Trophoblast cell (in vitro differentiated cells and primary cell): ENCODE measurements around the gene PRR27.
A peak's percentile ranks its signal among the peaks of the same experiment; 100 is the strongest.

Experiments used
- DNase-seq, 2 donors: peaks; one replicate each; pipeline ENCODE4 v3.0.0-alpha.2; 2016
- H2AFZ ChIP-seq: 2 replicates; pipeline ENCODE4 v1.6.1; 2013; ENCODE audit warnings: low read length, moderate library complexity, mild to moderate bottlenecking; ENCODE audit not compliant: insufficient read depth, poor library complexity
- H2AK5ac ChIP-seq: 2 replicates; pipeline ENCODE4 v1.6.1; 2013; ENCODE audit warnings: mild to moderate bottlenecking, low read length
- H2BK120ac ChIP-seq: 2 replicates; pipeline ENCODE4 v1.6.1; 2013; ENCODE audit warnings: low read length, mild to moderate bottlenecking, moderate library complexity; ENCODE audit not compliant: insufficient read depth, poor library complexity
- H2BK12ac ChIP-seq: 2 replicates; pipeline ENCODE4 v1.6.1; 2013; ENCODE audit warnings: mild to moderate bottlenecking, low read length, moderate library complexity
- H2BK5ac ChIP-seq: 2 replicates; pipeline ENCODE4 v1.6.1; 2013; ENCODE audit warnings: low read length, low read depth, moderate library complexity, mild to moderate bottlenecking; ENCODE audit not compliant: poor library complexity
- H3K14ac ChIP-seq: 2 replicates; pipeline ENCODE4 v1.6.1; 2013; ENCODE audit warnings: mild to moderate bottlenecking, low read length
- H3K18ac ChIP-seq: 2 replicates; pipeline ENCODE4 v1.6.1; 2013; ENCODE audit warnings: mild to moderate bottlenecking, low read length
- H3K23ac ChIP-seq: 2 replicates; pipeline ENCODE4 v1.6.1; 2013; ENCODE audit warnings: low read length
- H3K27ac ChIP-seq: 2 replicates; pipeline ENCODE4 v1.5.1; 2013; ENCODE audit warnings: low read depth, mild to moderate bottlenecking, inconsistent platforms, low read length, moderate library complexity
- H3K27me3 ChIP-seq: 2 replicates; pipeline ENCODE4 v1.6.1; 2013; ENCODE audit warnings: inconsistent platforms, mild to moderate bottlenecking, low read length, moderate library complexity; ENCODE audit not compliant: insufficient read depth
- H3K36me3 ChIP-seq, 2 experiments: 1 replicate in 1 of 2; 2 replicates in 1 of 2; pipeline ENCODE4 v1.6.1; 2013; ENCODE audit warnings: low read length in 2 of 2, mild to moderate bottlenecking in 2 of 2, moderate library complexity in 1 of 2; ENCODE audit not compliant: insufficient read depth in 2 of 2, control insufficient read depth in 1 of 2
- H3K4ac ChIP-seq: 2 replicates; pipeline ENCODE4 v1.6.1; 2013; ENCODE audit warnings: low read depth, mild to moderate bottlenecking, low read length, moderate library complexity
- H3K4me1 ChIP-seq, 2 experiments: 1 replicate in 1 of 2; 2 replicates in 1 of 2; pipeline ENCODE4 v1.6.1; 2013; ENCODE audit warnings: low read length in 2 of 2, mild to moderate bottlenecking in 2 of 2, moderate library complexity in 1 of 2; ENCODE audit not compliant: insufficient read depth in 2 of 2, control insufficient read depth in 1 of 2
- H3K4me2 ChIP-seq: 2 replicates; pipeline ENCODE4 v1.6.1; 2013; ENCODE audit warnings: inconsistent platforms, mild to moderate bottlenecking, low read length, moderate library complexity
- H3K4me3 ChIP-seq: 2 replicates; pipeline ENCODE4 v1.5.1; 2013; ENCODE audit warnings: mild to moderate bottlenecking, low read depth, low read length, inconsistent platforms
- H3K79me1 ChIP-seq: one replicate; pipeline ENCODE4 v1.6.1; 2013; ENCODE audit warnings: low read length
- H3K79me2 ChIP-seq: 2 replicates; pipeline ENCODE4 v1.6.1; 2013; ENCODE audit warnings: low read length, mild to moderate bottlenecking; ENCODE audit not compliant: control insufficient read depth, insufficient read depth, poor library complexity
- H3K9ac ChIP-seq: 2 replicates; pipeline ENCODE4 v1.6.1; 2013; ENCODE audit warnings: mild to moderate bottlenecking, low read length
- H3K9me3 ChIP-seq: 2 replicates; pipeline ENCODE4 v1.6.1; 2013; ENCODE audit warnings: low read depth, mild to moderate bottlenecking, control low read depth, inconsistent platforms, low read length; ENCODE audit not compliant: insufficient read depth
- H4K12ac ChIP-seq: 2 replicates; pipeline ENCODE4 v1.6.1; 2013; ENCODE audit warnings: low read depth, mild to moderate bottlenecking, low read length, moderate library complexity
- H4K8ac ChIP-seq: 2 replicates; pipeline ENCODE4 v1.6.1; 2013; ENCODE audit warnings: low read depth, mild to moderate bottlenecking, low read length, moderate library complexity
- H4K91ac ChIP-seq: one replicate; pipeline ENCODE4 v1.6.1; 2013; ENCODE audit warnings: low read depth, mild to moderate bottlenecking, low read length, moderate library complexity
- WGBS: extraction: QIAGEN DNeasy Blood & Tissue Kit; methylation state at CpG from one replicate; pipeline ENCODE4 v1.1.7; 2013; ENCODE audit warnings: missing lambda C conversion rate; ENCODE audit not compliant: insufficient read length, insufficient coverage; ENCODE audit errors: extremely low coverage; 5-methylcytosine and 5-hydroxymethylcytosine counted together

The PRR27 gene

DNA sequence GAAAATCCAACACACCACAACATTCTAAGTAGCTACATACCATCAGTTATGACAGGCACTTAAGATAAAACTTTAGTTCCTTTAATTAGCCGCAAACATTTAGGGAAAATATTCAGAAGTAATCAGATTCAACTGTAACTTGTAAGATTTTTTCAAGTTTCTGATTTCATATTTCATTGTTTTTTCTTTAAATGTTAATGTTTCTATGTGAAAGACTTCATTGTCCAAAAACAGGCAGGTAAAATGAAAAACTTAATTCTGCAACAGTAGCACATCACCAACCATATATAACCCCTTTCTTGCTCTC is 29.9 kb downstream of the PRR27 start:
- H3K79me2 ChIP-seq, result no peaks in the 10 kb centered on the region

DNA sequence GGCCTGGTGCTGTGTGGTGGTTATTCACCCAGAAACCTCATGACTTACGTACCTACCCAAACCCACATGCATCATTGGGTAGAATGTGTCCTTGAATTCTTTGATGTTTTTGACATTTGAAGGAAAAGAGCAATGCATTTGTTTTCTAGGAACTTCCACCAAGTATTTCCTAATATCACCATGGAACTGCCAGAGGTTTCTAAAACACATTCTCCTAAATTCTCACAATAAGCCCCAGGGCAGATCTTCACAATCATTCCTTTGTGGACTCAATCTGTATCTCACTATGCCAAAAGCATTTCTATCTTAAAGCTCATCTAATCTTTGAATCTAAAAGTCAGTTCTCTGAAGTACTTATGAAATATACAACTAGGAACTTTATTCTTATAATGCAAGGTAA is 33.2 kb downstream of the PRR27 start:
- WGBS, result no CpG with 5 or more reads among the region's 1 CpG
- Histone ChIP-seq H2AFZ (no peak overlapping the region), H3K23ac (no peak overlapping the region), H2AK5ac (no peak overlapping the region), H3K79me1 (peaks cover 5% of the 10 kb centered on the region), H3K4me2 (no peak overlapping the region), H3K4me1 (peaks cover 0 to 5% of the 10 kb centered on the region in 2 experiments), H3K18ac (no peak overlapping the region), H3K4ac (no peak overlapping the region), H2BK5ac (no peak overlapping the region), H3K27me3 (no peaks in the 10 kb centered on the region), H3K27ac (no peak overlapping the region), H3K9ac (no peak overlapping the region), H4K8ac (no peak overlapping the region), H3K79me2 (no peaks in the 10 kb centered on the region), H3K14ac (no peak overlapping the region), H4K12ac (no peak overlapping the region), H2BK120ac (no peak overlapping the region), H2BK12ac (no peak overlapping the region), H4K91ac (no peak overlapping the region), H3K4me3 (no peak overlapping the region), H3K9me3 (no peaks in the 10 kb centered on the region), H3K36me3 (no peaks in the 10 kb centered on the region)
- DNase-seq, result peak; percentile 75 to 99

More for the DNA sequence above, 29.9 kb downstream of the PRR27 start:
- Histone ChIP-seq H3K27me3 (no peaks in the 10 kb centered on the region), H3K9me3 (no peaks in the 10 kb centered on the region), H3K36me3 (no peaks in the 10 kb centered on the region), H4K12ac (no peak overlapping the region), H2BK12ac (no peak overlapping the region), H3K27ac (no peak overlapping the region), H2AK5ac (no peak overlapping the region), H2BK5ac (no peak overlapping the region), H3K9ac (no peak overlapping the region), H3K18ac (no peak overlapping the region), H4K8ac (no peak overlapping the region), H3K4ac (no peak overlapping the region), H4K91ac (no peak overlapping the region), H2AFZ (no peak overlapping the region), H3K79me1 (peaks cover 5% of the 10 kb centered on the region), H3K14ac (no peak overlapping the region), H3K4me1 (peaks cover 0 to 5% of the 10 kb centered on the region in 2 experiments), H3K23ac (no peak overlapping the region), H3K4me2 (no peak overlapping the region), H3K4me3 (no peak overlapping the region), H2BK120ac (no peak overlapping the region)
- no peak for DNase-seq
- WGBS, result no CpG with 5 or more reads among the region's 1 CpG

DNA sequence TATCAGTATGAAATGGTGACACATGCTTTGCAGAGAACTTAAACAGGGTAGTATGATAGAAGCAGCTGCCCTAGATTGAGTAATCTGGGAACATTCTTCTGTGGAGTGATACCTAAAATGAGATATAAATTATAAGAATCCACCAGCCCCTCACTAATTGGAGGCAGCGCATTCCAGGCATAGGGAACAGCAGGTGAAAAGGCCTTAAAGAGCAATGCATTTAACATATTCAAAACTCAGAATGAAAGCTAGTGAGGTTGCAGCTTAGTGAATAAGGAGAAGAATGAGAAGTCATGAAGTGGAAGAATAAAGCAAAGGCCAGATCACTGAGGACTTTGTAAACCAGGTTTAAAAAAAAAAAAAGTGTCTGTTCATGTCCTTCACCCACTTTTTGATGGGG is 36.5 kb downstream of the PRR27 start:
- Histone ChIP-seq H2AK5ac (no peak overlapping the region), H3K23ac (no peak overlapping the region), H2BK12ac (no peak overlapping the region), H3K9ac (no peak overlapping the region), H4K8ac (no peak overlapping the region), H4K91ac (no peak overlapping the region), H3K4me3 (no peak overlapping the region), H3K9me3 (no peaks in the 10 kb centered on the region), H3K4ac (no peak overlapping the region), H3K18ac (no peak overlapping the region), H4K12ac (no peak overlapping the region), H2BK120ac (no peak overlapping the region), H3K79me2 (no peaks in the 10 kb centered on the region), H3K27ac (no peak overlapping the region), H3K36me3 (no peaks in the 10 kb centered on the region), H3K27me3 (no peaks in the 10 kb centered on the region), H2BK5ac (no peak overlapping the region), H3K14ac (no peak overlapping the region), H3K4me2 (no peak overlapping the region), H3K4me1 (peaks cover 0 to 4% of the 10 kb centered on the region in 2 experiments), H3K79me1 (peaks cover 3% of the 10 kb centered on the region), H2AFZ (no peak overlapping the region)
- DNase-seq, result no peak
- WGBS, result no CpG with 5 or more reads among the region's 1 CpG

DNA sequence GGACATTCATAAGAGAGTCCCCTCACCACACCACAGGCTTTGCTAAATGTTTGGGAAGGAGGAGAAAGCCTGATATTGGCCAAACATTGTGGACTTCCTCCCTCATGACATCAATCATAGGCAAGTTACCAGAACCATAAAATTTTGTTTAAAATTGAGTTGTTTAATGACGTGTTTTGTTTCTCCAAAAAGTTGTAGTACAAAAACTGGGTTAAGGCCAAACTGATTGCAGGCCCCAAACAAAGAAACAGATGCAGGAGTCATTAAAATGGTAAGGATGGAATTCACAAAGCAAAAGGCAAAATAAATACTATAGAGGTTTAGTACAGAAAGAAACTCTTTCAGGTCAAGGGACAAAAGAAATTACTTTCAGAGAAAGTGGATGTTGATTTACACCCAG is 37.6 kb downstream of the PRR27 start:
- no peak overlapping the region for H3K14ac ChIP-seq
- no peak overlapping the region for H4K91ac ChIP-seq
- no peaks in the 10 kb centered on the region for H3K36me3 ChIP-seq
- H3K4me2 ChIP-seq, result no peak overlapping the region
- no peak overlapping the region for H3K27ac ChIP-seq
- no peak overlapping the region for H2BK120ac ChIP-seq
- H3K18ac ChIP-seq, result no peak overlapping the region
- H2BK5ac ChIP-seq, result no peak overlapping the region
- no peak overlapping the region for H4K8ac ChIP-seq
- H2AFZ ChIP-seq, result no peak overlapping the region
- no peak overlapping the region for H4K12ac ChIP-seq
- H3K23ac ChIP-seq, result no peak overlapping the region
- WGBS, result no CpG with 5 or more reads among the region's 1 CpG
- no peak overlapping the region for H2BK12ac ChIP-seq
- no peak overlapping the region for H3K9ac ChIP-seq
- no peak overlapping the region for H3K4ac ChIP-seq
- peaks cover 0 to 4% of the 10 kb centered on the region in 2 experiments for H3K4me1 ChIP-seq
- H3K79me2 ChIP-seq, result no peaks in the 10 kb centered on the region
- no peak overlapping the region for H3K4me3 ChIP-seq
- H3K79me1 ChIP-seq, result peaks cover 3% of the 10 kb centered on the region
- no peak overlapping the region for H2AK5ac ChIP-seq
- H3K27me3 ChIP-seq, result no peaks in the 10 kb centered on the region
- no peaks in the 10 kb centered on the region for H3K9me3 ChIP-seq
- DNase-seq, result no peak
